SK-N-MC (cell line): Measurements from ENCODE around the gene TMOD1.

Experiments used
- EZH2 ChIP-seq: fragments of 200-600 bp; sonication (generic); IDR thresholded peaks from one replicate; pipeline ENCODE4 v1.6.1; 2017; ENCODE audit warnings: antibody characterized with exemption
- POLR2AphosphoS5 ChIP-seq: IDR thresholded peaks from 2 replicates; pipeline ENCODE4 v1.6.1; 2012; ENCODE audit warnings: mild to moderate bottlenecking, low read depth, low read length, borderline replicate concordance

GRCh38 chr9:97500765-97501176 is 695 bp upstream of the TMOD1 start:
- TF ChIP-seq EZH2, result no peak
- TF ChIP-seq POLR2AphosphoS5, result no peak
